Renal cortical epithelial cell (primary cell): ENCODE measurements around the gene SYNPO. TPM values are rescaled to one million over a fixed set of nuclear protein-coding genes. Genes with fewer than 3 reads are reported as not detected.

Experiments used
- DNase-seq: peaks from one replicate; pipeline ENCODE4 v3.0.0-alpha.2; 2011; ENCODE audit warnings: low read depth
- total RNA-seq: library from RNA; depleted of rRNA; stranded (reverse); fragments of >200 nt; gene quantifications from 2 replicates; pipeline ENCODE4 v1.2.3, GENCODE V29; 2014

SYNPO gene
- total RNA-seq, 1 donor from 2014 or later = 23.1 TPM

- no peak for DNase-seq
Measured at GRCh38 chr5:150641006-150641570, 628 bp downstream of the SYNPO start.

- DNase-seq = no peak
Measured at GRCh38 chr5:150641824-150642566, 1.5 kb downstream of the SYNPO start.

- DNase-seq = peak; percentile 96
Measured at GRCh38 chr5:150642567-150642927, 2.1 kb downstream of the SYNPO start.

GRCh38 chr5:150642991-150643710, 2.7 kb downstream of the SYNPO start:
- no peak for DNase-seq

GRCh38 chr5:150644058-150644457, 3.6 kb downstream of the SYNPO start:
- DNase-seq = peak; percentile 68

- DNase-seq = no peak
Measured at GRCh38 chr5:150644514-150644913, 4.1 kb downstream of the SYNPO start.

GRCh38 chr5:150645070-150645700, 4.7 kb downstream of the SYNPO start:
- peak; percentile 96 for DNase-seq

- no peak for DNase-seq
Measured at GRCh38 chr5:150647275-150648251, 7.1 kb downstream of the SYNPO start.

GRCh38 chr5:150648294-150649107, 8.0 kb downstream of the SYNPO start:
- no peak for DNase-seq

GRCh38 chr5:150649108-150650020, 8.9 kb downstream of the SYNPO start:
- DNase-seq = no peak

GRCh38 chr5:150650021-150651006, 9.9 kb downstream of the SYNPO start:
- DNase-seq = no peak

GRCh38 chr5:150651382-150651781, 10.9 kb downstream of the SYNPO start:
- DNase-seq = no peak

GRCh38 chr5:150651924-150652671, 11.6 kb downstream of the SYNPO start:
- DNase-seq = no peak

GRCh38 chr5:150653145-150653761, 12.8 kb downstream of the SYNPO start:
- DNase-seq = no peak

- DNase-seq = no peak
Measured at GRCh38 chr5:150653762-150654556, 13.5 kb downstream of the SYNPO start.

GRCh38 chr5:150655221-150655620, 14.8 kb downstream of the SYNPO start:
- no peak for DNase-seq
